Skin epidermis (tissue), 12 donors: Measurements from ENCODE around the gene SERPING1.
A peak's percentile ranks its signal among the peaks of the same experiment; 100 is the strongest.

ENCODE experiments used
- H3K27ac ChIP-seq, 21 experiments: fragments of 200-600 bp; sonication (generic) in 11 of 21; one replicate each; pipeline ENCODE4 v1.5.0; 2020; ENCODE audit warnings: mild to moderate bottlenecking in 3 of 21, inconsistent platforms in 2 of 21, moderate library complexity in 2 of 21
- H3K4me3 ChIP-seq, 7 experiments: fragments of 200-600 bp; sonication (generic) in 2 of 7; one replicate each; pipeline ENCODE4 v1.5.0; 2020; ENCODE audit warnings: inconsistent platforms in 2 of 7, mild to moderate bottlenecking in 2 of 7, moderate library complexity in 1 of 7

SERPING1 gene

GRCh38 chr11:57597461-57597915 is at the start of gene SERPING1:
SERPING1 (plus strand) TSS chr11:57597685; CDS start chr11:57598271, 586 bp downstream.
- Histone ChIP-seq H3K27ac (peak within 1 kb of the TSS; percentile 52 to 95 (median 87)), H3K4me3 (peak within 1 kb of the TSS; percentile 39 to 59 (median 48))

GRCh38 chr11:57547854-57548377 is 49.6 kb upstream of the SERPING1 start:
- H3K4me3 ChIP-seq = no peak overlapping the region
- H3K27ac ChIP-seq = peak overlapping the region in 3 of 21 experiments; percentile 3 to 12 (median 11)

GRCh38 chr11:57549983-57550382 is 47.5 kb upstream of the SERPING1 start:
- Histone ChIP-seq H3K27ac (no peak overlapping the region), H3K4me3 (no peak overlapping the region)

GRCh38 chr11:57551941-57552340 is 45.5 kb upstream of the SERPING1 start:
- Histone ChIP-seq H3K4me3 (no peak overlapping the region), H3K27ac (no peak overlapping the region)

GRCh38 chr11:57552479-57552878 is 45.0 kb upstream of the SERPING1 start:
- H3K27ac ChIP-seq = no peak overlapping the region
- H3K4me3 ChIP-seq = no peak overlapping the region

GRCh38 chr11:57555393-57555792 is 42.1 kb upstream of the SERPING1 start:
- Histone ChIP-seq H3K4me3 (no peak overlapping the region), H3K27ac (no peak overlapping the region)

- Histone ChIP-seq H3K27ac (no peak overlapping the region), H3K4me3 (no peak overlapping the region)
These were observed 41.4 kb upstream of the SERPING1 start for GRCh38 chr11:57556041-57556440.

GRCh38 chr11:57560146-57560545 is 37.3 kb upstream of the SERPING1 start:
- H3K27ac ChIP-seq = no peak overlapping the region

GRCh38 chr11:57562596-57562995 is 34.9 kb upstream of the SERPING1 start:
- H3K27ac ChIP-seq = no peak overlapping the region
- H3K4me3 ChIP-seq = no peak overlapping the region

More at GRCh38 chr11:57560146-57560545, 37.3 kb upstream of the SERPING1 start:
- no peak overlapping the region for H3K4me3 ChIP-seq

GRCh38 chr11:57566005-57566904 is 31.2 kb upstream of the SERPING1 start:
- Histone ChIP-seq H3K4me3 (peak overlapping the region; percentile 53 to 95 (median 83)), H3K27ac (peak overlapping the region in 20 of 21 experiments; percentile 41 to 98 (median 84))

GRCh38 chr11:57566905-57567514 is 30.5 kb upstream of the SERPING1 start:
- Histone ChIP-seq H3K27ac (peak overlapping the region; percentile 41 to 98 (median 84)), H3K4me3 (peak overlapping the region; percentile 53 to 95 (median 83))

GRCh38 chr11:57567515-57568329 is 29.8 kb upstream of the SERPING1 start, which contains the start of gene UBE2L6:
UBE2L6 (minus strand) TSS chr11:57567672; CDS start chr11:57567611, 61 bp downstream.
- H3K4me3 ChIP-seq = peak within 1 kb of the TSS; percentile 53 to 95 (median 83)
- peak within 1 kb of the TSS; percentile 41 to 98 (median 84) for H3K27ac ChIP-seq

GRCh38 chr11:57568330-57568766 is 29.1 kb upstream of the SERPING1 start:
- H3K27ac ChIP-seq = peak overlapping the region in 19 of 21 experiments; percentile 9 to 98 (median 84)

GRCh38 chr11:57571606-57572005 is 25.9 kb upstream of the SERPING1 start:
- Histone ChIP-seq H3K27ac (no peak overlapping the region), H3K4me3 (no peak overlapping the region)

More at GRCh38 chr11:57568330-57568766, 29.1 kb upstream of the SERPING1 start:
- H3K4me3 ChIP-seq = peak overlapping the region; percentile 53 to 95 (median 83)

- no peak overlapping the region for H3K4me3 ChIP-seq
- H3K27ac ChIP-seq = no peak overlapping the region
These were observed 23.4 kb upstream of the SERPING1 start for GRCh38 chr11:57574061-57574460.

- Histone ChIP-seq H3K27ac (no peak overlapping the region), H3K4me3 (no peak overlapping the region)
These were observed 13.1 kb upstream of the SERPING1 start for GRCh38 chr11:57584341-57584740.

GRCh38 chr11:57585301-57585700 is 12.2 kb upstream of the SERPING1 start:
- Histone ChIP-seq H3K27ac (no peak overlapping the region), H3K4me3 (no peak overlapping the region)

GRCh38 chr11:57586711-57587245 is 10.7 kb upstream of the SERPING1 start:
- Histone ChIP-seq H3K27ac (no peak overlapping the region), H3K4me3 (no peak overlapping the region)
